HCT116 (cell line): ENCODE data around the gene MMP25. TPM values are rescaled to one million over a fixed set of nuclear protein-coding genes. Genes with fewer than 3 reads are reported as not detected.

Experiments
- ATAC-seq: fragments of 200-7000 bp; cut with Tn5 transposase; 2 replicates; pipeline ENCODE4 v1.9.1; 2020; ENCODE audit warnings: mild to moderate bottlenecking, moderate library complexity
- Bru-seq: library from RNA; stranded (reverse); fragments of 400-500 nt; gene quantifications from one replicate; lab custom pipeline; 2021; lab: Mats Ljungman, UMichigan
- BruChase-seq, 2 experiments: library from RNA; stranded (reverse); fragments of 400-500 nt; gene quantifications; one replicate each; lab custom pipeline; 2021; lab: Mats Ljungman, UMichigan
- BruUV-seq: library from RNA; stranded (reverse); fragments of 400-500 nt; replicated peaks from 2 replicates; lab custom pipeline; 2021; lab: Mats Ljungman, UMichigan
- CTCF ChIA-PET: fragments of 300-600 bp; sonication (Branson Sonifier 250); formaldehyde crosslinking; loops from one replicate; lab custom pipeline; 2021; ENCODE audit warnings: antibody characterized with exemption; lab: Charles Lee
- POLR2A ChIA-PET: fragments of 300-600, 350-600 bp; sonication (Branson Sonifier 250); formaldehyde crosslinking; loops from one replicate; lab custom pipeline; 2021; ENCODE audit warnings: antibody characterized with exemption; lab: Charles Lee
- RAD21 ChIA-PET, 2 experiments: fragments of 300-600 bp; sonication (Branson Sonifier 250); formaldehyde crosslinking; loops; one replicate each; lab custom pipeline; 2023; ENCODE audit warnings: low total read pairs in 2 of 2; ENCODE audit not compliant: uncharacterized antibody in 2 of 2, unreplicated experiment in 2 of 2, low non-redundant PET in 1 of 2; lab: Charles Lee
- DNase-seq: peaks from one replicate; pipeline ENCODE4 v3.0.0-alpha.2; 2010; ENCODE audit warnings: low read depth, low spot score
- H2AFZ ChIP-seq: fragments of 200-600 bp; shearing (Covaris generic), sonication (generic); 2 replicates; pipeline ENCODE4 v1.6.1; 2017; ENCODE audit warnings: low read depth, mixed run types, mixed read lengths, antibody characterized with exemption, low read length; ENCODE audit not compliant: poor library complexity, severe bottlenecking
- H3K27ac ChIP-seq: 2 replicates; pipeline ENCODE4 v1.5.1; 2012; ENCODE audit warnings: low read depth, low read length
- H3K27me3 ChIP-seq: fragments of 200-600 bp; sonication (generic); 2 replicates; pipeline ENCODE4 v1.6.1; 2016; ENCODE audit warnings: mixed run types, low read length, mixed read lengths; ENCODE audit not compliant: insufficient read depth
- H3K36me3 ChIP-seq, 2 experiments: fragments of 200-500 bp in 1 of 2; fragments of 200-600 bp in 1 of 2; sonication (Bioruptor generic) in 1 of 2; sonication (generic) in 1 of 2; 2 replicates each; pipeline versions ENCODE4 v1.5.1 to v1.6.1; 2014 to 2016; ENCODE audit warnings: low read length in 2 of 2, inconsistent platforms in 1 of 2, mixed read lengths in 1 of 2, mixed run types in 1 of 2; ENCODE audit not compliant: insufficient read depth in 2 of 2, control insufficient read depth in 1 of 2
- H3K4me1 ChIP-seq, 2 experiments: fragments of 200-600 bp in 1 of 2; sonication (generic) in 1 of 2; 2 replicates each; pipeline versions ENCODE4 v1.5.1 to v1.6.1; 2012 to 2017; ENCODE audit warnings: low read length in 2 of 2, inconsistent platforms in 1 of 2, mild to moderate bottlenecking in 1 of 2, mixed read lengths in 1 of 2, mixed run types in 1 of 2, moderate library complexity in 1 of 2; ENCODE audit not compliant: insufficient read depth in 2 of 2, control insufficient read depth in 1 of 2
- H3K4me2 ChIP-seq: fragments of 200-600 bp; sonication (generic); 2 replicates; pipeline ENCODE4 v1.6.1; 2017; ENCODE audit warnings: mixed run types, low read length, mixed read lengths
- H3K4me3 ChIP-seq, 2 experiments: fragments of 200-600 bp in 1 of 2; sonication (generic) in 1 of 2; replicated peaks in 1 of 2; 2 replicates each; pipeline ENCODE4 v1.5.1; 2011 to 2016; ENCODE audit warnings: low read length in 2 of 2, control low read depth in 1 of 2, low read depth in 1 of 2, mild to moderate bottlenecking in 1 of 2, mixed read lengths in 1 of 2, mixed run types in 1 of 2
- H3K79me2 ChIP-seq: fragments of 200-600 bp; sonication (generic); 2 replicates; pipeline ENCODE4 v1.6.1; 2017; ENCODE audit warnings: mild to moderate bottlenecking, mixed run types, low read length, moderate library complexity, mixed read lengths; ENCODE audit not compliant: insufficient read depth
- H3K9ac ChIP-seq: fragments of 200-600 bp; sonication (generic); 2 replicates; pipeline ENCODE4 v1.6.1; 2016; ENCODE audit warnings: low read length, mixed read lengths
- H3K9me2 ChIP-seq: fragments of 200-600 bp; sonication (generic), shearing (Covaris generic); 2 replicates; pipeline ENCODE4 v1.6.1; 2017; ENCODE audit warnings: mixed run types, mild to moderate bottlenecking, moderate library complexity; ENCODE audit not compliant: insufficient read depth
- H3K9me3 ChIP-seq, 2 experiments: fragments of 200-500 bp in 1 of 2; fragments of 200-600 bp in 1 of 2; sonication (Bioruptor generic) in 1 of 2; sonication (generic) in 1 of 2; 2 replicates each; pipeline ENCODE4 v1.6.1; 2014 to 2017; ENCODE audit warnings: low read length in 2 of 2, mixed read lengths in 2 of 2, inconsistent platforms in 1 of 2, low read depth in 1 of 2, mild to moderate bottlenecking in 1 of 2, mixed run types in 1 of 2, moderate library complexity in 1 of 2; ENCODE audit not compliant: control insufficient read depth in 1 of 2, insufficient read depth in 1 of 2
- H4K20me1 ChIP-seq: fragments of 200-600 bp; sonication (generic), shearing (Covaris generic); 2 replicates; pipeline ENCODE4 v1.6.1; 2017; ENCODE audit warnings: mixed run types, mild to moderate bottlenecking, moderate library complexity; ENCODE audit not compliant: insufficient read depth
- POLR2AphosphoS5 ChIP-seq: IDR thresholded peaks from 2 replicates; pipeline ENCODE4 v1.6.1; 2011; ENCODE audit warnings: mild to moderate bottlenecking, low read depth, low read length, moderate library complexity
- SIN3A ChIP-seq: IDR thresholded peaks from 2 replicates; pipeline ENCODE4 v1.6.1; 2012; ENCODE audit warnings: low read depth
- SRF ChIP-seq: IDR thresholded peaks from 2 replicates; pipeline ENCODE4 v1.6.1; 2012; ENCODE audit warnings: low read depth
- ZFX ChIP-seq: fragments of 450-650 bp; IDR thresholded peaks from 2 replicates; pipeline ENCODE4 v1.6.1; 2017
- intact Hi-C: fragments of 100-400 bp; cut with micrococcal nuclease; formaldehyde crosslinking; loops from 2 replicates; pipeline ENCODE4 v1.10.0; 2022
- long read RNA-seq: library from polyadenylated mRNA; unstranded; transcript quantifications from one replicate; pipeline ENCODE4 v2.0.0, GENCODE V29; 2021; ENCODE audit not compliant: unreplicated experiment
- polyA plus RNA-seq: library from polyadenylated mRNA; unstranded; fragments of >200 nt; gene quantifications from 2 replicates; pipeline ENCODE4 v1.2.1, GENCODE V29; 2012; ENCODE audit warnings: missing spikeins
- total RNA-seq: library from RNA; stranded (reverse); gene quantifications from one replicate; pipeline ENCODE4 v1.2.1, GENCODE V29; 2021; ENCODE audit not compliant: unreplicated experiment
- TF ChIP-seq, protein P1 (sequence below): IDR thresholded peaks from 2 replicates; pipeline ENCODE4 v1.6.1; 2012

Gene MMP25, protein sequence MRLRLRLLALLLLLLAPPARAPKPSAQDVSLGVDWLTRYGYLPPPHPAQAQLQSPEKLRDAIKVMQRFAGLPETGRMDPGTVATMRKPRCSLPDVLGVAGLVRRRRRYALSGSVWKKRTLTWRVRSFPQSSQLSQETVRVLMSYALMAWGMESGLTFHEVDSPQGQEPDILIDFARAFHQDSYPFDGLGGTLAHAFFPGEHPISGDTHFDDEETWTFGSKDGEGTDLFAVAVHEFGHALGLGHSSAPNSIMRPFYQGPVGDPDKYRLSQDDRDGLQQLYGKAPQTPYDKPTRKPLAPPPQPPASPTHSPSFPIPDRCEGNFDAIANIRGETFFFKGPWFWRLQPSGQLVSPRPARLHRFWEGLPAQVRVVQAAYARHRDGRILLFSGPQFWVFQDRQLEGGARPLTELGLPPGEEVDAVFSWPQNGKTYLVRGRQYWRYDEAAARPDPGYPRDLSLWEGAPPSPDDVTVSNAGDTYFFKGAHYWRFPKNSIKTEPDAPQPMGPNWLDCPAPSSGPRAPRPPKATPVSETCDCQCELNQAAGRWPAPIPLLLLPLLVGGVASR
- total RNA-seq = 2.5 TPM
- 3.8 and 4.7 TPM in 2 replicates for polyA plus RNA-seq
- percentile 34 among the genes with signal in this experiment for Bru-seq, nascent RNA
- BruChase-seq, experiment 1, labeled RNA remaining after a 6-hour chase = percentile 53 among the genes with signal in this experiment
- BruChase-seq, experiment 2, labeled RNA remaining after a 2-hour chase = percentile 36 among the genes with signal in this experiment
- long read RNA-seq, partial matches to known transcripts = 0 of 1 reads
- long read RNA-seq, other reads (novel, unspliced or antisense) = 1 of 1 reads

DNA sequence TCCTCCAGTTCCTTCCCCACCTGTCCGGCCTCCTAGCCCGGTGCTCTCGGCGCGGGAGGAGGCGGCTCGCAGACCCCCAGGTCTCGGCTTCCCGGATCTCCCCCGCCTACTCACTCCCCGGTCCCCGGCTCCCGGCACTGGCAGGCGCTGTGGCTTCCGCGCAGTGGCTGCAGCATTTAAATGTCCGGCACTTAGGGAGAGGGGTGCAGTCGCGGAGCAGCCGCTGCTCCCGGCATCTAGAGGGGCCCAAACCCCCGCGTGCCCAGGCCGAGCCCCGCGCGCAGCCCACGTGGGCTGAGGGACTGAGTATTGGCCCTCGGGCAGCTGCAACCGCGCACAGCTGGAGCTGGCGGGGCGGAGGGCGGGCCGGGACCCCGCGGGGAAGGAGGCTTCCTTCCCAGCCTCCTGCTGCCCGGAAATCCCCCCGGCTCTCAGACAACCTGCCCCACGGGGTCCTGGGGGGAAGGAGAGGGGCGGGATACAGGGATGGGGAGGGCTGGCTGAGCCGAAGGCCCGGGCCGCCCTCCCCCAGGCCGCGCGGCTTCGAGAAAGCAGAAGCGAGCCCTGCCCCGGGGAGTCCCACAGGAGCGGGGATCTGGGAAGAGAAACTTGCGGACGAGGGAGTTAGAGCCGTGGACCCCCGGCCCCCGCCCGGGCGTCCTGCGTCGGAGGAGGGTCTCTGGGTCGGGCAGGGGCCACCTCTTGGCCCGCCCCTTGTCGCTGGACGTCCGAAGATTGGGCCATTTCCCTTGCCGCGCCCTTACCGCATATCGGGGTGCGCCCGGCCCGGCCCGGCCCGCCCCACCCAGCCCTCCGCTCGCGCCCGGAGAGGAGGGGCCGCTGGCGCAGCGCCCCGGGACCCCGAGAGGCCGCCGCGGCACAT is at the start of gene MMP25:
Gene MMP25, plus strand, starts transcription at position 804 of the 883 bp plus-strand sequence. CDS start 357 bp downstream, outside the sequence.
- POLR2A ChIA-PET = interaction anchor here (1.0 kb wide), 1 partner anchor 25 kb away, joined by 3 read pairs; no protein-coding TSS in a partner anchor
- Histone ChIP-seq H3K4me1 (peaks cover 10 to 56% of the 10 kb centered on the region in 2 experiments), H3K9me2 (no peaks in the 10 kb centered on the region), H4K20me1 (no peaks in the 10 kb centered on the region), H2AFZ (peak within 1 kb of the TSS; percentile 9), H3K4me3 (peak within 1 kb of the TSS; percentile 56 to 79), H3K9me3 (no peaks in the 10 kb centered on the region), H3K36me3 (no peaks in the 10 kb centered on the region), H3K27me3 (no peaks in the 10 kb centered on the region), H3K4me2 (peak within 1 kb of the TSS; percentile 99), H3K27ac (peak within 1 kb of the TSS; percentile 52; the same call in 1 of the 2 replicates), H3K79me2 (no peaks in the 10 kb centered on the region), H3K9ac (peak within 1 kb of the TSS; percentile 81)
- RAD21 ChIA-PET = no interaction called here
- no peak for DNase-seq
- CTCF ChIA-PET = interaction anchor here (2.0 kb wide), 1 partner anchor 15 kb away, joined by 10 read pairs; no protein-coding TSS in a partner anchor
- intact Hi-C loops = no loop called here
- peak; percentile 65 for ATAC-seq
- TF ChIP-seq ZFX (peak; percentile 54; the same call in 1 of the 2 replicates), SRF (no peak), SIN3A (no peak), POLR2AphosphoS5 (peak; percentile 51; the same call in 1 of the 2 replicates)
- TF ChIP-seq, protein P1, sequence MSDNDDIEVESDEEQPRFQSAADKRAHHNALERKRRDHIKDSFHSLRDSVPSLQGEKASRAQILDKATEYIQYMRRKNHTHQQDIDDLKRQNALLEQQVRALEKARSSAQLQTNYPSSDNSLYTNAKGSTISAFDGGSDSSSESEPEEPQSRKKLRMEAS = peak; percentile 68; the same call in 1 of the 2 replicates
- no TSS peak for BruUV-seq
